HL-60 (cell line): Measurements from ENCODE around the gene ADAMTS17.

Experiments used
- CTCF ChIP-seq: IDR thresholded peaks from one replicate; pipeline ENCODE4 v1.5.1; 2011; ENCODE audit warnings: low read length, control low read depth, inconsistent platforms; ENCODE audit not compliant: insufficient read depth
- REST ChIP-seq: IDR thresholded peaks from 2 replicates; pipeline ENCODE4 v1.6.1; 2012; ENCODE audit warnings: low read depth; ENCODE audit not compliant: insufficient replicate concordance
- SPI1 ChIP-seq: IDR thresholded peaks from 2 replicates; pipeline ENCODE4 v1.6.1; 2012; ENCODE audit warnings: low read depth, mild to moderate bottlenecking, borderline replicate concordance

GRCh38 chr15:100095541-100096247 is 246.1 kb downstream of the ADAMTS17 start:
- TF ChIP-seq CTCF (no peak), SPI1 (no peak), REST (no peak)
